Vagina (tissue), 2 donors: ENCODE data around the gene SIRPB2. TPM values are rescaled to one million over a fixed set of nuclear protein-coding genes. Genes with fewer than 3 reads are reported as not detected.

Experiments used
- DNase-seq, 2 donors: peaks; one replicate each; pipeline ENCODE4 v3.0.0-alpha.2; 2017; ENCODE audit errors: extremely low spot score in 2 of 2
- H3K27ac ChIP-seq: fragments of 200-600 bp; sonication (generic); one replicate; pipeline ENCODE4 v1.5.1; 2019
- H3K27me3 ChIP-seq: fragments of 200-600 bp; sonication (generic); one replicate; pipeline ENCODE4 v1.5.1; 2019
- H3K36me3 ChIP-seq, 2 donors: fragments of 200-600 bp; sonication (generic); one replicate each; pipeline ENCODE4 v1.5.1; 2017 to 2019
- H3K4me1 ChIP-seq: fragments of 200-600 bp; sonication (generic); one replicate; pipeline ENCODE4 v1.5.1; 2019
- H3K4me3 ChIP-seq, 2 donors: fragments of 200-600 bp; sonication (generic); 1 replicate in 1 of 2; 2 replicates in 1 of 2; pipeline ENCODE4 v1.5.1; 2016 to 2019
- H3K9me3 ChIP-seq: fragments of 200-600 bp; sonication (generic); one replicate; pipeline ENCODE4 v1.5.1; 2019
- POLR2A ChIP-seq, 2 donors: fragments of 450-650 bp; IDR thresholded peaks; one replicate each; pipeline ENCODE4 v1.6.1; 2017; ENCODE audit warnings: antibody characterized with exemption in 2 of 2, mild to moderate bottlenecking in 2 of 2, moderate library complexity in 2 of 2
- POLR2AphosphoS5 ChIP-seq, 2 donors: sonication (generic); formaldehyde crosslinking; IDR thresholded peaks; one replicate each; pipeline ENCODE4 v1.9.0; 2017; ENCODE audit warnings: antibody characterized with exemption in 2 of 2, mild to moderate bottlenecking in 2 of 2, low read depth in 1 of 2; ENCODE audit not compliant: insufficient read depth in 1 of 2
- intact Hi-C: fragments of 100-400 bp; cut with DNase I; formaldehyde crosslinking; loops from one replicate; pipeline ENCODE4 v1.15.1; 2023
- total RNA-seq: library from RNA; depleted of rRNA; stranded (reverse); fragments of >200 nt; gene quantifications from one replicate; pipeline ENCODE4 v1.2.3, GENCODE V29; 2016
- TF ChIP-seq, protein P1 (sequence below), 3 experiments: fragments of 450-650 bp in 2 of 3; fragments of 200-600 bp in 1 of 3; sonication (generic) in 1 of 3; IDR thresholded peaks; one replicate each; pipeline ENCODE4 v1.5.1; 2017 to 2019; ENCODE audit warnings: antibody characterized with exemption in 3 of 3, mild to moderate bottlenecking in 2 of 3, moderate library complexity in 2 of 3

Gene SIRPB2
- total RNA-seq, 1 donor from 2014 or later = 2.9 TPM

DNA sequence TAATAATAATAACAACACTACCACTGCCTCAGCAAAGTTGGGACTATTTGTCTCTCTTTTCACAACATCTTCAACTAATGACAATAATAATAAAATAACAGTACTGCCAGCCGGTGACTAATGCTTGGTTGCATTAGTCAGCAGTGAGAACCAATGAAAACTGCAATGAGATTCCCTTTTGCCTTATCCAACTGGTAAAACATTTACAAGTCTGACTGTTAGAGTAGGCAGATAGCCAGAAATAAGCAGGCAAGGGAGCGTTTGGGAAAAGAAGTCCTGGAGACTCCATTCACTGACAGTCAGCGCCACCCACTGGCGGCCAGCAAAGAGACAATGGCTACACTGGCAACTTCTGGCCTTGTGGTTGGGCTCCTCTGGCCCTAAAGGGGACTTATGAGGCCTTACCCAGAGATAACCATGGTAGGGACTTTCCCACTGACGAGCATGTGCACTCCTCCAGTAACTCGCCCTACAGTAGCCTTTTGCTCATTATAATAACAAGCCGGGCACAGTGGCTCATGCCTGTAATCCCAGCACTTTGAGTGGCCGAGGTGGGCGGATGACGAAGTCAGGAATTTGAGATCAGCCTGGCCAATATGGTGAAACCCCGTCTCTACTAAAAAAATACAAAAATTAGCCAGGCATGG lies 21.2 kb downstream of the SIRPB2 start:
- H3K27me3 ChIP-seq = no peaks in the 10 kb centered on the region
- H3K9me3 ChIP-seq = no peaks in the 10 kb centered on the region
- TF ChIP-seq, protein P1, sequence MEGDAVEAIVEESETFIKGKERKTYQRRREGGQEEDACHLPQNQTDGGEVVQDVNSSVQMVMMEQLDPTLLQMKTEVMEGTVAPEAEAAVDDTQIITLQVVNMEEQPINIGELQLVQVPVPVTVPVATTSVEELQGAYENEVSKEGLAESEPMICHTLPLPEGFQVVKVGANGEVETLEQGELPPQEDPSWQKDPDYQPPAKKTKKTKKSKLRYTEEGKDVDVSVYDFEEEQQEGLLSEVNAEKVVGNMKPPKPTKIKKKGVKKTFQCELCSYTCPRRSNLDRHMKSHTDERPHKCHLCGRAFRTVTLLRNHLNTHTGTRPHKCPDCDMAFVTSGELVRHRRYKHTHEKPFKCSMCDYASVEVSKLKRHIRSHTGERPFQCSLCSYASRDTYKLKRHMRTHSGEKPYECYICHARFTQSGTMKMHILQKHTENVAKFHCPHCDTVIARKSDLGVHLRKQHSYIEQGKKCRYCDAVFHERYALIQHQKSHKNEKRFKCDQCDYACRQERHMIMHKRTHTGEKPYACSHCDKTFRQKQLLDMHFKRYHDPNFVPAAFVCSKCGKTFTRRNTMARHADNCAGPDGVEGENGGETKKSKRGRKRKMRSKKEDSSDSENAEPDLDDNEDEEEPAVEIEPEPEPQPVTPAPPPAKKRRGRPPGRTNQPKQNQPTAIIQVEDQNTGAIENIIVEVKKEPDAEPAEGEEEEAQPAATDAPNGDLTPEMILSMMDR (IDR thresholded peaks at IDR 0.05) = peak; percentile 13 to 55 (median 51)
- TF ChIP-seq POLR2AphosphoS5 (IDR thresholded peaks at IDR 0.05; ENCODE audit: insufficient read depth in 1 of 2, low read depth in 1 of 2) (peak in 1 of 2 donors; percentile 93), POLR2A (IDR thresholded peaks at IDR 0.05) (no peak)
- H3K36me3 ChIP-seq = no peaks in the 10 kb centered on the region
- DNase-seq = peak; percentile 82 to 91
- H3K4me3 ChIP-seq = no peak overlapping the region
- peak overlapping the region; percentile 77 for H3K27ac ChIP-seq
- peaks cover 38% of the 10 kb centered on the region for H3K4me1 ChIP-seq
- intact Hi-C loops = no loop called here

DNA sequence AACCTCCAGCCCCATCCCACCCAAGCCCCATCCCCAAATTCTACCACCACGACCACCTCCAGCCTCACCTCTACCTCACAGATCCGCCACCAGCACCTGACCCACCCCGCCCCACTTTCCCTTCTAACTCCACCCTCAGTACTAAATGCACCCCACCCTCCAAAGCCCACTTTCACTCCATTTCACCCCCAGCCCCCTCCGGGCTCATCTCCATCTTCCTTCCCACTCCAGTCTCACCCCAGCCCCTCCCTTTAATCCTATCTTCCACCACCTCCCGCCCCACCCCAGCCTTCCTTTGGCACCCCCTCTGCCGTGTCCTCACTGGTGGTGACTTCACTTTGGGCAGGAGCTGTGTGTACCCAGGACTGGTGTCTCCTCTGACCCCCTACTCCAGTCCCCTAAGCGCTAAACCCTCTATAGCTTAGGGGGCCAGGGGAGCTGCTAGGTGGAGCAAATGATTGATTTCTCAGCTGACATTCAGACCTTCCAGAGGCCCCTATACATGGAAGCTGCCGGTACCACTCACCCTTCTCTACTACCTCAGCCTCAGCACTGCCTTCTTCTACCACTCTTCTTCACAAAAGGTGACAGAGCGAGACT lies 21.8 kb downstream of the SIRPB2 start:
- peak; percentile 79 to 82 for DNase-seq
- Histone ChIP-seq H3K36me3 (no peaks in the 10 kb centered on the region), H3K27ac (peak overlapping the region; percentile 77), H3K4me1 (peaks cover 45% of the 10 kb centered on the region), H3K4me3 (no peak overlapping the region), H3K27me3 (no peaks in the 10 kb centered on the region), H3K9me3 (no peaks in the 10 kb centered on the region)
- TF ChIP-seq POLR2A (IDR thresholded peaks at IDR 0.05) (no peak), POLR2AphosphoS5 (IDR thresholded peaks at IDR 0.05; ENCODE audit: insufficient read depth in 1 of 2, low read depth in 1 of 2) (no peak)
- TF ChIP-seq, protein P1 (IDR thresholded peaks at IDR 0.05) = no peak
- intact Hi-C loops = no loop called here

DNA sequence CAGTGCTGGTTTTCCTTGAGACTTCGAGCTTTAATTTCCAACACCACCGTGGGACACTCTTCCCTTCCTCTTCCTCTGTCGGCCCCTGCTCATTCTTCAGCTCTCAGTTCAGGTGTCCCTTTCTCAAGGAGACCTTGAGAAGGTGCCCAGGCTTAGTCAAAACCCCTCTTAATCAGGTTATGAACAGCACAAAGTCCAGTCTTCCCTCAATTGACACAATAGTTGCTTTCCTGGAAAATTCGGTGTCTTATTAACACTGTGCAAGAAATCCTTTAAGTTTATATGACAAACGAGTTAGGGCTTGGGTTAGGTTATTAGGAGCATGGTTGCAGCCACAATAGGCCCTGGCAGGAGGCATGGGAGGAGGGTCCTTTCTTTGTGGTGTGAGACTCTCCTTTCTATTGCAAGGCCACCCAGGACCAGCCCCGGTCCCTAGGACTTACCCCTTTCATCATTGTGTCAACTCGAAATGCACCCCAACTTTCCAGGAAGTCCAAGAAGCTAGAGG lies 23.0 kb downstream of the SIRPB2 start:
- TF ChIP-seq POLR2A (IDR thresholded peaks at IDR 0.05) = no peak
- TF ChIP-seq, protein P1 (IDR thresholded peaks at IDR 0.05) = no peak
- no peak for TF ChIP-seq POLR2AphosphoS5 (IDR thresholded peaks at IDR 0.05; ENCODE audit: insufficient read depth in 1 of 2, low read depth in 1 of 2)
- DNase-seq = peak; percentile 40 to 61
- Histone ChIP-seq H3K4me3 (no peak overlapping the region), H3K4me1 (peaks cover 57% of the 10 kb centered on the region), H3K27ac (no peak overlapping the region), H3K9me3 (no peaks in the 10 kb centered on the region), H3K27me3 (no peaks in the 10 kb centered on the region), H3K36me3 (no peaks in the 10 kb centered on the region)
- intact Hi-C loops = no loop called here

DNA sequence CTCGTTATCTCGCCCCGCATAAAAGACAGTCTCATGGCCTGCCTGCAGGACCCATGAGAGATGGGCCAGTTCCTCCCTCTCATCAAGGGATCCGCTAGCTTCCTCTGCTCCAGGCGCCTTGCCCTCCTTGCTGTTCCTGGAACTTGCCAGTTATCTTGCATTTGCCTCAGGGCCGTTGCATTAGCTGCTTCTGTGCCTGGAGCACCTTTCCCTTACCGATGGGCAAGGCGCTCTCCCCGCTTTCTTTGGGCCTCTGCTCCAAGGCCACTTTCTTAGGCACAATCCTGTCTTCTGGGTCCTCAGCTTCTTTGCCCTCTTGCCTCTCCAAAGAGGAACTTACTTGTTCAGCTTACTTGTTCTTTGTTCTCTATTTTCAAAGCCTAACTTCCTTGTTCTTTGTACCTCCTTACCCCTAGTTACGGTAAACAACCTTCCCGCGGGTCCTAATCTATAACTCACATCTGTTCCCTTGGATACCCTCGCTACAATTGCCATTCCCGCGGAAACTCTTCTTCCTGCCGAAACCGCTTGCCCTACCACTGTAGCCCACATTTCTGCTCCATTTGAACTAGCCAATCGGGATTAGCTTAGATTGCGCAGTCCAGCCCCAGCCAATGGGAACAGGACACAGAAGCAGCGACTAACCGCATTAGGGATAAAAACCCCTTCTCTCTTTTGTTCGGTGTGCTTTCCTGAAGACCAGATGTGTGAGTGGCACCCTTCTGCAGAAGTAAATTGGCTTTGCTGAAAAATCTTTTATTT lies 23.7 kb downstream of the SIRPB2 start:
- no peaks in the 10 kb centered on the region for H3K36me3 ChIP-seq
- no peak for TF ChIP-seq POLR2A (IDR thresholded peaks at IDR 0.05)
- TF ChIP-seq POLR2AphosphoS5 (IDR thresholded peaks at IDR 0.05; ENCODE audit: insufficient read depth in 1 of 2, low read depth in 1 of 2) = no peak
- peak overlapping the region; percentile 93 for H3K27ac ChIP-seq
- H3K4me1 ChIP-seq = peaks cover 58% of the 10 kb centered on the region
- H3K4me3 ChIP-seq = peak overlapping the region; percentile 79 to 99
- no peaks in the 10 kb centered on the region for H3K9me3 ChIP-seq
- intact Hi-C loops = no loop called here
- H3K27me3 ChIP-seq = no peaks in the 10 kb centered on the region
- DNase-seq = peak; percentile 82 to 93

DNA sequence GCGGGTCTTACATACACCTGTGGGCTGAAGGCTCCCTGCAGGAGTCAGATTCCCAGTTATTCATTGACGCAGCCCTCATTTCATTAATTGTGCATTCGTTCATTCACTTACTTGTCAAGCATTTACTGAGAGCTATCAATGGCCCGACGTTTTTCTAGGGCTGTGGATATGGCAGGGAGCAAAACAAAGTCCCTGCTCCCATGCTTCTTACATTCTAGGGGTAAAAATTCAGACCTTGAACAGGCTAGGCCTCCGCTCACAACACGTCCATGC lies 24.2 kb downstream of the SIRPB2 start:
- Histone ChIP-seq H3K27ac (peak overlapping the region; percentile 93), H3K4me1 (peaks cover 58% of the 10 kb centered on the region), H3K9me3 (no peaks in the 10 kb centered on the region), H3K36me3 (no peaks in the 10 kb centered on the region), H3K27me3 (no peaks in the 10 kb centered on the region), H3K4me3 (peak overlapping the region; percentile 79 to 99)
- intact Hi-C loops = no loop called here
- DNase-seq = no peak
- TF ChIP-seq POLR2A (IDR thresholded peaks at IDR 0.05) (no peak), POLR2AphosphoS5 (IDR thresholded peaks at IDR 0.05; ENCODE audit: insufficient read depth in 1 of 2, low read depth in 1 of 2) (no peak)
- TF ChIP-seq, protein P1 (IDR thresholded peaks at IDR 0.05) = no peak
